HCT116 (cell line): ENCODE data around the gene PHC3. TPM values are rescaled to one million over a fixed set of nuclear protein-coding genes. Genes with fewer than 3 reads are reported as not detected.

Experiments used
- ATAC-seq: fragments of 200-7000 bp; cut with Tn5 transposase; 2 replicates; pipeline ENCODE4 v1.9.1; 2020; ENCODE audit warnings: mild to moderate bottlenecking, moderate library complexity
- BruUV-seq: library from RNA; stranded (reverse); fragments of 400-500 nt; replicated peaks from 2 replicates; lab custom pipeline; 2021; lab: Mats Ljungman, UMichigan
- CTCF ChIA-PET: fragments of 300-600 bp; sonication (Branson Sonifier 250); formaldehyde crosslinking; loops from one replicate; lab custom pipeline; 2021; ENCODE audit warnings: antibody characterized with exemption; lab: Charles Lee
- POLR2A ChIA-PET: fragments of 300-600, 350-600 bp; sonication (Branson Sonifier 250); formaldehyde crosslinking; loops from one replicate; lab custom pipeline; 2021; ENCODE audit warnings: antibody characterized with exemption; lab: Charles Lee
- RAD21 ChIA-PET, 2 experiments: fragments of 300-600 bp; sonication (Branson Sonifier 250); formaldehyde crosslinking; loops; one replicate each; lab custom pipeline; 2023; ENCODE audit warnings: low total read pairs in 2 of 2; ENCODE audit not compliant: uncharacterized antibody in 2 of 2, unreplicated experiment in 2 of 2, low non-redundant PET in 1 of 2; lab: Charles Lee
- DNase-seq: peaks from one replicate; pipeline ENCODE4 v3.0.0-alpha.2; 2010; ENCODE audit warnings: low read depth, low spot score
- H2AFZ ChIP-seq: fragments of 200-600 bp; shearing (Covaris generic), sonication (generic); 2 replicates; pipeline ENCODE4 v1.6.1; 2017; ENCODE audit warnings: low read depth, mixed run types, mixed read lengths, antibody characterized with exemption, low read length; ENCODE audit not compliant: poor library complexity, severe bottlenecking
- H3K27ac ChIP-seq: 2 replicates; pipeline ENCODE4 v1.5.1; 2012; ENCODE audit warnings: low read depth, low read length
- H3K27me3 ChIP-seq: fragments of 200-600 bp; sonication (generic); 2 replicates; pipeline ENCODE4 v1.6.1; 2016; ENCODE audit warnings: mixed run types, low read length, mixed read lengths; ENCODE audit not compliant: insufficient read depth
- H3K36me3 ChIP-seq, 2 experiments: fragments of 200-500 bp in 1 of 2; fragments of 200-600 bp in 1 of 2; sonication (Bioruptor generic) in 1 of 2; sonication (generic) in 1 of 2; 2 replicates each; pipeline versions ENCODE4 v1.5.1 to v1.6.1; 2014 to 2016; ENCODE audit warnings: low read length in 2 of 2, inconsistent platforms in 1 of 2, mixed read lengths in 1 of 2, mixed run types in 1 of 2; ENCODE audit not compliant: insufficient read depth in 2 of 2, control insufficient read depth in 1 of 2
- H3K4me1 ChIP-seq, 2 experiments: fragments of 200-600 bp in 1 of 2; sonication (generic) in 1 of 2; 2 replicates each; pipeline versions ENCODE4 v1.5.1 to v1.6.1; 2012 to 2017; ENCODE audit warnings: low read length in 2 of 2, inconsistent platforms in 1 of 2, mild to moderate bottlenecking in 1 of 2, mixed read lengths in 1 of 2, mixed run types in 1 of 2, moderate library complexity in 1 of 2; ENCODE audit not compliant: insufficient read depth in 2 of 2, control insufficient read depth in 1 of 2
- H3K4me2 ChIP-seq: fragments of 200-600 bp; sonication (generic); 2 replicates; pipeline ENCODE4 v1.6.1; 2017; ENCODE audit warnings: mixed run types, low read length, mixed read lengths
- H3K4me3 ChIP-seq, 2 experiments: fragments of 200-600 bp in 1 of 2; sonication (generic) in 1 of 2; replicated peaks in 1 of 2; 2 replicates each; pipeline ENCODE4 v1.5.1; 2011 to 2016; ENCODE audit warnings: low read length in 2 of 2, control low read depth in 1 of 2, low read depth in 1 of 2, mild to moderate bottlenecking in 1 of 2, mixed read lengths in 1 of 2, mixed run types in 1 of 2
- H3K79me2 ChIP-seq: fragments of 200-600 bp; sonication (generic); 2 replicates; pipeline ENCODE4 v1.6.1; 2017; ENCODE audit warnings: mild to moderate bottlenecking, mixed run types, low read length, moderate library complexity, mixed read lengths; ENCODE audit not compliant: insufficient read depth
- H3K9ac ChIP-seq: fragments of 200-600 bp; sonication (generic); 2 replicates; pipeline ENCODE4 v1.6.1; 2016; ENCODE audit warnings: low read length, mixed read lengths
- H3K9me2 ChIP-seq: fragments of 200-600 bp; sonication (generic), shearing (Covaris generic); 2 replicates; pipeline ENCODE4 v1.6.1; 2017; ENCODE audit warnings: mixed run types, mild to moderate bottlenecking, moderate library complexity; ENCODE audit not compliant: insufficient read depth
- H3K9me3 ChIP-seq, 2 experiments: fragments of 200-500 bp in 1 of 2; fragments of 200-600 bp in 1 of 2; sonication (Bioruptor generic) in 1 of 2; sonication (generic) in 1 of 2; 2 replicates each; pipeline ENCODE4 v1.6.1; 2014 to 2017; ENCODE audit warnings: low read length in 2 of 2, mixed read lengths in 2 of 2, inconsistent platforms in 1 of 2, low read depth in 1 of 2, mild to moderate bottlenecking in 1 of 2, mixed run types in 1 of 2, moderate library complexity in 1 of 2; ENCODE audit not compliant: control insufficient read depth in 1 of 2, insufficient read depth in 1 of 2
- H4K20me1 ChIP-seq: fragments of 200-600 bp; sonication (generic), shearing (Covaris generic); 2 replicates; pipeline ENCODE4 v1.6.1; 2017; ENCODE audit warnings: mixed run types, mild to moderate bottlenecking, moderate library complexity; ENCODE audit not compliant: insufficient read depth
- ATF3 ChIP-seq: IDR thresholded peaks from 2 replicates; pipeline ENCODE4 v1.6.1; 2012
- CTCF ChIP-seq, 3 experiments: fragments of 200-600 bp in 1 of 3; sonication (generic) in 1 of 3; IDR thresholded peaks in 2 of 3; conservative IDR thresholded peaks in 1 of 3; 2 replicates each; pipeline ENCODE4 v1.5.1; 2012 to 2017; ENCODE audit warnings: low read depth in 2 of 3, low read length in 2 of 3, antibody characterized with exemption in 1 of 3, borderline replicate concordance in 1 of 3, control low read depth in 1 of 3, mild to moderate bottlenecking in 1 of 3, mixed read lengths in 1 of 3, mixed run types in 1 of 3, moderate library complexity in 1 of 3; ENCODE audit not compliant: insufficient read depth in 1 of 3
- EGR1 ChIP-seq: IDR thresholded peaks from 2 replicates; pipeline ENCODE4 v1.6.1; 2012; ENCODE audit warnings: low read depth
- EZH2 ChIP-seq: fragments of 200-600 bp; sonication (generic); IDR thresholded peaks from 2 replicates; pipeline ENCODE4 v1.6.1; 2017; ENCODE audit warnings: antibody characterized with exemption, mixed run types
- REST ChIP-seq: IDR thresholded peaks from 2 replicates; pipeline ENCODE4 v1.6.1; 2012; ENCODE audit warnings: low read depth
- ZNF274 ChIP-seq: fragments of 200-500 bp; sonication (Bioruptor generic); IDR thresholded peaks from 2 replicates; pipeline ENCODE4 v1.6.1; 2014; ENCODE audit warnings: mild to moderate bottlenecking, low read depth, low read length, inconsistent platforms
- intact Hi-C: fragments of 100-400 bp; cut with micrococcal nuclease; formaldehyde crosslinking; loops from 2 replicates; pipeline ENCODE4 v1.10.0; 2022
- total RNA-seq: library from RNA; stranded (reverse); gene quantifications from one replicate; pipeline ENCODE4 v1.2.1, GENCODE V29; 2021; ENCODE audit not compliant: unreplicated experiment

PHC3 gene
- total RNA-seq, 1 experiment from 2014 or later, result 40.1 TPM

GRCh38 chr3:170095771-170096170 is 85.8 kb downstream of the PHC3 start:
- Histone ChIP-seq H3K9me3 (no peaks in the 10 kb centered on the region), H3K4me1 (no peaks in the 10 kb centered on the region), H3K27ac (no peak overlapping the region), H3K9me2 (no peaks in the 10 kb centered on the region), H2AFZ (no peak overlapping the region), H3K27me3 (no peaks in the 10 kb centered on the region), H4K20me1 (peaks cover 4% of the 10 kb centered on the region; the same call in 1 of the 2 replicates), H3K4me2 (no peak overlapping the region), H3K9ac (no peak overlapping the region), H3K79me2 (no peaks in the 10 kb centered on the region; the same call in 1 of the 2 replicates), H3K4me3 (no peak overlapping the region), H3K36me3 (peaks cover 26 to 28% of the 10 kb centered on the region in 2 experiments)
- no peak for TF ChIP-seq EGR1
- TF ChIP-seq EZH2, result no peak
- TF ChIP-seq REST, result no peak
- no peak for TF ChIP-seq ZNF274
- TF ChIP-seq CTCF (IDR thresholded peaks at IDR 0.05 in 2 of 3, conservative IDR thresholded peaks at IDR 0.05 in 1 of 3; ENCODE audit: borderline replicate concordance in 1 of 3, insufficient read depth in 1 of 3, low read depth in 2 of 3, low read length in 2 of 3), result no peak
- no peak for TF ChIP-seq ATF3
- POLR2A ChIA-PET, result no interaction called here
- DNase-seq, result no peak
- intact Hi-C loops, result no loop called here
- ATAC-seq, result no peak
- no TSS peak for BruUV-seq
- RAD21 ChIA-PET, result no interaction called here
- CTCF ChIA-PET, result no interaction called here
